ENCODE data around the gene SARS1.
"Not testable (repeated sequence)": the region's sequence is repeated elsewhere in the genome, so short reads cannot be mapped to it uniquely, and the experiment has no call there.

Gene SARS1

DNA sequence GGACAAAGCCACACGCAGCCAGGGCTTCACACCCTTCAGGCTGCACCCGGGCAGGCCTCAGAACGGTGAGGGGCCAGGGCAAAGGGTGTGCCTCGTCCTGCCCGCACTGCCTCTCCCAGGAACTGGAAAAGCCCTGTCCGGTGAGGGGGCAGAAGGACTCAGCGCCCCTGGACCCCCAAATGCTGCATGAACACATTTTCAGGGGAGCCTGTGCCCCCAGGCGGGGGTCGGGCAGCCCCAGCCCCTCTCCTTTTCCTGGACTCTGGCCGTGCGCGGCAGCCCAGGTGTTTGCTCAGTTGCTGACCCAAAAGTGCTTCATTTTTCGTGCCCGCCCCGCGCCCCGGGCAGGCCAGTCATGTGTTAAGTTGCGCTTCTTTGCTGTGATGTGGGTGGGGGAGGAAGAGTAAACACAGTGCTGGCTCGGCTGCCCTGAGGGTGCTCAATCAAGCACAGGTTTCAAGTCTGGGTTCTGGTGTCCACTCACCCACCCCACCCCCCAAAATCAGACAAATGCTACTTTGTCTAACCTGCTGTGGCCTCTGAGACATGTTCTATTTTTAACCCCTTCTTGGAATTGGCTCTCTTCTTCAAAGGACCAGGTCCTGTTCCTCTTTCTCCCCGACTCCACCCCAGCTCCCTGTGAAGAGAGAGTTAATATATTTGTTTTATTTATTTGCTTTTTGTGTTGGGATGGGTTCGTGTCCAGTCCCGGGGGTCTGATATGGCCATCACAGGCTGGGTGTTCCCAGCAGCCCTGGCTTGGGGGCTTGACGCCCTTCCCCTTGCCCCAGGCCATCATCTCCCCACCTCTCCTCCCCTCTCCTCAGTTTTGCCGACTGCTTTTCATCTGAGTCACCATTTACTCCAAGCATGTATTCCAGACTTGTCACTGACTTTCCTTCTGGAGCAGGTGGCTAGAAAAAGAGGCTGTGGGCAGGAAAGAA is 61.1 kb downstream of the SARS1 start:
- no peak for DNase-seq (ENCODE audit: low spot score)

DNA sequence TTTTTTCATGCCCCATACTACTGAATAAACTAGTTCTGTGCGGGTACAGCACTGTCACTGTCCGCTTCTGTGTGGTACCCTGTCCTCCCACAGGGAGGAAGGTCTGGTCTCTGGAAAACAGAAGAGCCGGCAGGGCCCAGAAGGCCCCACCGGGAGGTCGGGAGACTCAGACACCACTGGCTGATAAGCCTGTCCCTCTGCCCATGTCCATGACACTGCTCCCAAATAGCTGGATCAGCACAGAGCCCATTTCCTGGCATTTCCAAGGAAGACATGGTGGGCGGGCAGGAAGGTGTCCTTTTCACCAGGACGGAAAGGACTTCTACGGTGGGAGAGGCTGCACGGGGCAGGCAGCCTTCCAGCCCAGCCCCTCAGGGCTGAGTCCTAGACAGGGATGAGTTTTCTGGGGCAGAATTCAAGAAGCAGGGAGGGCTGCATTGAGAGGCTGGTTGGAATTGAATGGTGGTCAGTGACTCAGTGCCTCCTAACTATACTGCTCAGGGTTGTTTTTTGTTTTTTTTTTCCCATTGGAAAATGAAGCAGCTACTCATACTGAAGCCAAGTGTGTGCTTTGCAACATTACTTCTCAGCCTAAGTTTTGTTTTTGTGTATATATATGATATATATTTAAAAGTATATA is 62.1 kb downstream of the SARS1 start:
- no peak for DNase-seq (ENCODE audit: low spot score)

- peak; percentile 85 for DNase-seq (ENCODE audit: low spot score)
These were observed 63.9 kb downstream of the SARS1 start for GRCh38 chr1:109277434-109278204.

- no peak for DNase-seq (ENCODE audit: low spot score)
These were observed 66.0 kb downstream of the SARS1 start for GRCh38 chr1:109279615-109280278.

- DNase-seq (ENCODE audit: low spot score) = no peak
These were observed 67.1 kb downstream of the SARS1 start for GRCh38 chr1:109280862-109281261.

DNA sequence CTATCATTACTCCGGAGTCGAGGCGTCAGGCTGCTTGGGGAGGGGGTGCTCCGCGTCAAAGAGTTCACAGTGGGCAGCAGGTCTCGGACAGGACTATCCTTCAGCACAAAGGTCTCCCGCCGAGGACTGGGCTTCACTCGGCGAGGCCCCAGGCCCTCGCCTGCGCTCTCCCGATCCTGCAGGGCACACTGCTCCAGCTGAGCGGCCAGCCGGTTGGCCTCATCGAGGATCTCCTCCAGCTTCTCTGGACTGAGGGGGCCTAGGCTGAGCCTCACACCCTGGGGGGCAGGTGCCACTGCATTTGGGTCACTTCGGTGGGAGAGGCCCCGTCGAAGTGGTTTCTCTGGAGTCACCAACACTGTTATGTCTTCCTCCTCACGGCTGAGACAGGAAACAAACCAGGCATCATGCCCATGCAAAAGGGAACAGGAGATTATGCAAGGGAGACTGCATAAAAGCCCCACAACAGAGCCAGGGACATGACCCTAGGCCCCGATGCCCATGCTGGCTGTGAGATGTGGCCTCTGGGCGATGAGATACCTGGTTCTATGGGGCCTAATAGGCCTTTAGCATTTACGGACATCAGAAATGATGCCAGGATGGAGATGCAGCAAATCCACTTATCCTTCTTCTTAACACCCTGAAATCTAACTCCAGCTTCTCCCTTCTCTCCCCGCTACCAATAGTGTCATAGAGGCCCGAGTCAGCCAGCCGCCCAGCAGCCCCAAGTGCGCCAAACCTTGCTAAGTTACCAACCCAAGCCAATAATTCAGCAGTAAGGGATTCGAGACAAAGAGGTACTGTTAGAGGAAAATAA is 68.2 kb downstream of the SARS1 start:
- DNase-seq (ENCODE audit: low spot score) = no peak

GRCh38 chr1:109282497-109282951 is 68.8 kb downstream of the SARS1 start:
- peak; percentile 76 for DNase-seq (ENCODE audit: low spot score)

DNA sequence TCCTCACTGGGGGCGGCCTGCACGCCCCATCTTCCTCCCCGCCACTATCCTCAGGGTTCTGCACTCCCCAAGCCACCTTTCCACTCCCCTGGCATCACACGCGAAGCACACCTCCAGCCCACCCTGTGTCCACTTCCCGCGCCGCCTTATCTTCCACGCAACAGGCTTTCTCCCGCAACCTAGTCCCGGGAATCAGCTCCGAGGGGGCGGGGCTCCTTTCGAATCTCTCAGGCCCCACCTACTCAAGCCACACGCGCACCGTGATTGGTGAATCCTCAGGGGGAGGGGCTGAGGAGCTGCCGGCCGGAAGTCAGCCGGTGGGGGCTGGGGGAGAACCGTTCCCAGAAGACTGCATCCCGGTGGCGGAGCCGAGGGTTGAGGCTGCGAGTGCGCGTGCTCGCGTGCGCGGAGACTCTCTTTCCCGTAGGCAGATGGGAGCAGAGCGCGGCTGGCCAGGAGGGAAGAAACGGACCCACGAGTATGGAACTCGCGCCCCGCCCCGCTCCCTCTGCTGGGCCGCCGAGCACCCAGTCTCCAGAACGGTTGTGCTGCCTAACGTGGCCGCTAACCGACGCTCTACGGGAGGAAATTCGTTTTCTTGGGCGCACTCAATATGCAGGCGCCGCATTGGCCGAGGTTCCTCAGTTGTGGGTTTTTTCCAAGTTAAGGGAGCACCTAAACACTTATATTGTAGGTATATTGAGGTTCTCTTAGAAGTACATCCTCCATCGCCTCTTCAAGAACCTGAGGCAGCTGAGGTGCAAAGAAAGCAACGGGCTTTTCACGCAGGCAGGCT is 69.4 kb downstream of the SARS1 start, which contains the start of gene PSRC1:
Gene PSRC1 (minus strand): TSS at position 194 of the 796 bp plus-strand sequence.
- DNase-seq (ENCODE audit: low spot score) = peak; percentile 98

DNA sequence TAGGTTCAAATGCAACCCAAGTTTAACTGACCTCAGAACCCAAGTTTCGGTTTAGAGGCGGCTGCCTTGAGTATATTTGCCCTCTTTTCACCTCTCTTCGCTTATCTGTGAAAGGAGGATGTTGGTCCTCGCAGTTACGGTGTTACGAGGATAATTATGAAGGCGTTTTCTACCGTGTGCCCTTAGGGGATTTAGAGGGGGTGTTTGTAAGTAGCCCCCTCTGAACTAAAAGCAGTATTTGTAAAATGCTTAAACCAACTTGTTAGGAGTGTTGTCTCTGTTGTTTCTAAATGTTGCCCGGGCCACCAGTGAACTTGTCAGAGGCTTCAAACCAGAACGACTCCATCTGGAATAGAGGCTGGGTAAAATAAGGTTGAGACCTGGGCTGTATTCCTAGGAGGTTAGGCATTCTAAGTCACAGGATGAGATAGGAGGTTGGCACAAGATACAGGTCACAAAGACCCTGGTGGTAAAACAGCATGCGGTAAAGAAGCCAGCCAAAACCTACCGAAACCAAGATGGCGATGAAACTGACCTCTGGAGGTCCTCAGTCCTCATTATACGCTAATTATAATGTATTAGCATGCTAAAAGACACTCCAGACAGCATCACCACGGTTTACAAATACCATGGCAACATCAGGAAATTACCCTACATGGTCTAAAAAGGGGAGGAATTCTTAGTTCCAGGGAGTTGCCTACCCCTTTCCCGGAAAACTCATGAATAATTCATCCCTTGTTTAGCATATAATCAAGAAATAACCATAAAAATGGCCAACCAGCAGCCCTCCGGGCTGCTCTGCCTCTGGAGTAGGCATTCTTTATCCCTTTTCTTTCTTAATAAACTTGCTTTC is 70.3 kb downstream of the SARS1 start:
- no peak for DNase-seq (ENCODE audit: low spot score)

GRCh38 chr1:109286762-109287161 is 73.0 kb downstream of the SARS1 start:
- not testable (repeated sequence) for DNase-seq (ENCODE audit: low spot score)
